Stimulated activated CD4-positive, alpha-beta T cell treated with anti-CD3 and anti-CD28 coated beads, Interleukin-1b, Interleukin-23, amount 100 ng/mL, for 48 hours (primary cell): Measurements from ENCODE around the gene CNTNAP4.

ENCODE experiments used
- DNase-seq: peaks from one replicate; pipeline ENCODE4 v3.0.0-alpha.2; 2020

CNTNAP4 gene

DNA sequence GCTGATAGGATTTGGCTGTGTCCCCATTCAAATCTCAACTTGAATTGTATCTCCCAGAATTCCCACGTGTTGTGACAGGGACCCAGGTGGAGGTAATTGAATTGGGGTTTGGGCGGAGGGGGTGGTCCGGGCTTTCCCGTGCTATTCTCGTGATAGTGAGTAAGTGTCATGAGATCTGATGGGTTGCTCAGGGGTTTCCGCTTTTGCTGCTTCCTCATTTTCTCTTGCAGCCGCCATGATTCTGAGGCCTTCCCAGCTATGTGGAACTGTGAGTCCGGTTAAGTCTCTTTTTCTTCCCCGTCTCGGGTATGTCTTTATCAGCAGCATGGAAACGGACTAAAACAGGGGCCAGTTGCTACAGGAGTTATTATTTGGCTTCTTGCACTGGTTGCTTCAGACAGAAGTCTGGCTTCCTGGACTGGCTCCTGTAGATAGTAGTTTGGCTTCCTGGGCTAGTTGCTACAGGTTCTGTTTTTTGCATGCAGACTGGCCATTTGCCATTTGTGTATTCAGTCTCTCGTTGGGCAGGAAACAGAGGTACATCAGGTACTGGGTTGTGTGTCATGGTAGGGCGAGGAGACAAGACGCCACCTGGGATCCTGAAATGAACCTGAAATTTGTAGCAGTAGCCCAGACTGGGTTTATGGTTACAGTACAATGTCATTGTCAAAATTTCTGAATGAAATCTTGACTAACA lies 32.6 kb downstream of the CNTNAP4 start:
- no peak for DNase-seq

DNA sequence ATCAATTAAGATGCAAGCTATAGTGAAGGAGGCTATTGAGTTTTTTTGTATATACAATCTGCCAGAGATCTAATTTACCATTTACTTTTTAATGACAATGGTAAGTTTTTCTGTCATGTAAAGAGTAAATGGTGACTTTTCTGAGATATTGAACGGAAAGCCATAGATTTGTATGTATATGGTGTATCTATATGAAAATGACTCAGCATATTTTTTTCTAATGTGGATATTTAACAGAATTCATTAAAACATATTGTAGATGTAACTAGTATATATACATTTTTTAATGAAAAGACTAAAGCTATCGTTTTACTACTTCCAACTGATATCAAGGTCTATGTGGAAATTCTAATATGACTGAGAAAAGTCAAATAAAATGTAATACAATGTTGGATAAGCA lies 34.1 kb downstream of the CNTNAP4 start:
- no peak for DNase-seq

GRCh38 chr16:76318565-76318964 lies 41.4 kb downstream of the CNTNAP4 start:
- no peak for DNase-seq

- no peak for DNase-seq
Measured at GRCh38 chr16:76329106-76329505, 51.9 kb downstream of the CNTNAP4 start.

DNA sequence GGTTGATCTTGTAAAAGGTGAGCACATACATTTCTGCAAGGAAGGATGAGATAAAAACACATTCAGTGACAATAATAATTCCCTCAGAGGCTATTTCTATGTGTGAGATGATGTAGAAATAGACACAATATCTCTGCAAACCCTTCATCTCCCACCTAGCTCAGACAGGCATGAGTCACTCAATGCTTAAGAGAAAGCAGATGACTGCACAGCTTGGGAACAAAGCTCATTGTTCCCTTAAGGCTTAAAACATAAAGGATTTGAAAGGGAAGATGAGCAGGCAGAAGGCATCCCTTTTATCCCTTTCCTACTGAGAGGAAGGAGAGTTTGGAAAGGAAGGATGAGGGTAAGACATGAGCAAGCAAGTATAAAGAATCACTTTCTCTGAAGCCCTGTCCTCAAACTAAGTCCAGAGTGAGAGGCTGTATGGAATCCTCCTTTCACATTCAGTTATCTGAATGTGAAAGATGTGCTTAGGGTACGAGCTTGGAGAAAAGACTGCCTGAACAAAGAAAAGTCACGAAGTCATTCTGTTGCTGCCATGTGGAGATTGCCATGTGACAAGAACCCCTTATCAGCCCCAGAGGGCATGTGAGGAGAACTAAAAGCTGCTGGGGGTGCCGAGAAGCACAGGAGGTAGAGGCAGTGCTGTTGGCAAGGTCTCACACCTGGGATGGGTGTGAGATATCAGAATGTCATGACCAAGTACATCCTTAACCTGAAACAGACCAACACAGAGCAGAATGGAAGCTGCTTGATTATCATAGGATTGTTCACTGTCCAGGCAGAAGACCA lies 58.2 kb downstream of the CNTNAP4 start:
- DNase-seq: no peak

DNA sequence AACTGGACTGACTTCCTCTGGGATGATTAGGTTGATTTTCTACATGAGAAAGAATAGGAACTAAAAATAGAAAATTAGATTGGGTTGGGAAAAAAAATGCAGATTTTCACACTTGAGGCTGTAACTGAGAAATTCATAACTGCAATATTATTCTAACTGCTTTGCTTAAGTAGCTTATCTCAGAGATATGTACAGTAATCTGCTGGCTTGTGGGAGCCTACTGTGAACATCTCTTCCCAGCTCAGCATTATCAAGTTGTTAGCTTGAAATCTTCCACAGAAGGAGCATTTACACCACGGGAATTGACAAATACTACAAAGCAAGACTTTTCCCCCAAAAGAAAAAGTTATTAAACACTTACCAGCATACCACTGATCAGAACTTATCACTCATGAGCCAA lies 58.9 kb downstream of the CNTNAP4 start:
- DNase-seq: no peak

- DNase-seq: no peak
Measured at GRCh38 chr16:76338472-76338871, 61.3 kb downstream of the CNTNAP4 start.

DNA sequence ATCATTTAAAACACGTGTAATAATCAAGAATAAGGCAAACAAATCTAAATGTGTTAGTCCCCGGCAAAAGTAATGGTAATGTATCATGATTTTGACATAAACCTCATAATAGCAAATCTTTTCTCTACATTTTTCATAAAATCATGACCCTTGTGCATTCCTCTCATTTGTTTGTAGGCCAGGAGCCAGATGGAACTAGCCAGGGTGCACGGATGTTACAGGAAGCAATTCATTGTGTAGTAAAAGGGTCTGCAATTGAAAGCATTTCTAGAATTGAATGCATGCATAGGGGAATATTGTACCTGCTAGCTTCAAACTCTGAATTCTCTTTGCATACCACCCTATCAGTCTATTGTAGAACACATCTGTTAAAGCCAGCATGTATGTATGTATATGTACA lies 66.6 kb downstream of the CNTNAP4 start:
- no peak for DNase-seq

DNA sequence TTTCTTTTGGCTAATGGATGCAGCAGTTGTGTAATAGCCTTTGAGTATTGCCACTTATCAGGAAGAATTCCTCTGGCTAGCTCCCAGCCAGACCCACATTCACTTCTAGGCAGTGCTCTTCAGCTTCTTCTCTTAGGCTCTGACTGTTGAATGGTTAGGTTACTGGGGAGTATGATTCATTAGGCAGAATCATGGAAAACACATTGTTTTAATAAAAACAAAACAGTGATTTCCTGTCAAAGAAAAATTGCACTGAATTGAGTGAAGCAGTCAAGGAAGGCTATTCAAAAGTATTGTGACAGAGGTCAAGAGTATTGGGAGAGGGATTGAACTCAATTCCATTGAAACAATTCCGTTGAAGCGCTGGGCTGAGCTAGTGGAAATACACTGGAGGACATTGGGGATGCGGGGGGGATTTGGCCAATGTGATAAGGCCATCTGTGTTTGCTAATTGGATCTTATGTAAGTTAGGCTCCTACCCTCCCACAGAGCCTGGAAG lies 68.0 kb downstream of the CNTNAP4 start:
- DNase-seq: no peak

DNA sequence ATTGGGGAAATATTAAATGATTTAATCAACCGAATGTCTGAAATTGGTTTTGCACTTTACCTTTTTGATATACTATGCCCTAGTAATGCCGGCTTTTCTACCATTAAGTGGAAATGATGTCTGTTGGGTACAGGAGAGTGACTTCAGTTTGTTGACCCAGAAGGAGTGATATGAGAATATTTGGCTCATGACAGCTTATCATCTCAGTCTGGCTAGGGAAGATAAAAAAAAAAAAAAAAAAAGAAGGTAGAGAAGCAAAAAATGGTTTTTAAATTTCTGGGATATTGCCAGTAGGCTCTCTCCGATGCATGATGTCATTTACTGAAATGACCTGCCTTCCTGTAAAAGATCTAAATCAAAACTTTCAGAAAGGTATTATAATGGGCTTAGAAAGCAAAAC lies 69.0 kb downstream of the CNTNAP4 start:
- no peak for DNase-seq

GRCh38 chr16:76351441-76351840 lies 74.2 kb downstream of the CNTNAP4 start:
- no peak for DNase-seq

- DNase-seq: no peak
Measured at GRCh38 chr16:76360404-76360803, 83.2 kb downstream of the CNTNAP4 start.

- no peak for DNase-seq
Measured at GRCh38 chr16:76370344-76370743, 93.1 kb downstream of the CNTNAP4 start.

DNA sequence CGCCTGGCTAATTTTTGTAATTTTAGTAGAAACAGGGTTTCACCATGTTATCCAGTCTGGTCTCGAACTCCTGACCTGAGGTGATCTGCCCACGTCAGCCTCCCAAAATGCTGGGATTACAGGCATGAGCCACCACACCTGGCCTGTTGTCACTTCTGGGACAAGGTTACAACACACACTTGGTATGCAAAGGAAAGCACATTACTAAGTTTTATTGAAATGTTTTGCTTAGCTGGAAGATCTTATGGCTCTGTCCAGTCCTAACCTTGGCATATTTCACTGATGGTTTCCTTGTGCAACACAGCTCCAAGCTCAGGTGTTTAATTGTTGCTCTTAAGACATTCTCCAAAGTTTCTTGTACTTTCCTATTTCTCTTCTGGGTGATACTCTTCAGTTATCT lies 94.2 kb downstream of the CNTNAP4 start:
- DNase-seq: no peak

GRCh38 chr16:76373998-76374397 lies 96.8 kb downstream of the CNTNAP4 start:
- DNase-seq: no peak

DNA sequence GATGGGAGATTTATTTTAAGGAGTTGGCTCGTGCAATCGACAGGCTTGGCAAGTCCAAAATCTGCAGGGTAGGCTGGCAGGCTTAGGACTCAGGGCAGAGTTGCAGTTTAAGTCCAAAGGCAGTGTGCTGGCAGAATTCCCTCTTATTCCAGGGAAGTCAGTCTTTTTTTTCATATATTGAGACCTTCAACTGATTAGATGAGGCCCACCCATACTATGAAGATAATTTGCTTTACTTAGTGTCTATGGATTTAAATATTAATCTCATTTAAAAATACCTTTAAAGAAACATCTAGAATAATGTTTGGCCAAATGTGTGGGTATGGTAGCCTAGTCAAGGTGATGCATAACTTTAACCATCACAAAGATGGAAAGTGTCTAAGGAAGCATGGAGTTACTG lies 99.8 kb downstream of the CNTNAP4 start:
- DNase-seq: no peak

DNA sequence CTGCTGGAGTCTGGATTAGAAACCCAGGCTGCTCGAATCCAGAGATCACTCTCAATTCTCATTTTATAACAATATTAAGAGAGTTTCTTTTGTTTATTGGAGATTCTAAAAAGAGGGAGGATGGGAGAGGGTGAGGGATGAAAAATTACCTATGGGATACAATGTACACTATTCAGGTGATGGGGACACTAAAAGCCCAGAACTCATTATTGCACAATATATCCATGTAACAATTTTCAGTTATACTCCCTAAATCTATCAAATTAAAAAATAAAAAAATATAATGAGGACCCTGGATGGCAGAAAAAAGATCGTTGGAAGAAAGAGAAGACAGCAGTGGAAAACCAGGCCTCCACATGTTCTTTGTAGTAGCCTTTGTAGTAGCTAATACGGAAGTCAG lies 100.8 kb downstream of the CNTNAP4 start:
- DNase-seq: no peak

DNA sequence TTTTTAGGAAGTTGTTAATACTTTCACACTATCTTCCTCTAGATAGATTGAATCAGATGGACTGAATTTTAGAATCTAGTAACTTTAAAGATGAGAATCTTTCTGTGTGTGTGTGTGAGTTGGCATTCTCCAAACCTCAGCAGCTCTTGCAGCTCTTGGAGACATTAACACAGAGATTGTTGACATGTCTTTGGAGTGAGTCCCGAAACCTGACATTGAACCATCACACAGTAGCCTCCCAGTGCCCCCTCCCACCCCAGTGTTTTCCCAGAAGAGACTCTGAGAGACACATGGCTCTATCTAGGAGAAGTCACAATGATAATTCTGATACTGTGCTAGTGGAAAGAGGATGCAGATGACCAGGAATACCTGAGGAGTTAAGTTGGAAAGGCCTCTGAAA lies 103.9 kb downstream of the CNTNAP4 start:
- no peak for DNase-seq

DNA sequence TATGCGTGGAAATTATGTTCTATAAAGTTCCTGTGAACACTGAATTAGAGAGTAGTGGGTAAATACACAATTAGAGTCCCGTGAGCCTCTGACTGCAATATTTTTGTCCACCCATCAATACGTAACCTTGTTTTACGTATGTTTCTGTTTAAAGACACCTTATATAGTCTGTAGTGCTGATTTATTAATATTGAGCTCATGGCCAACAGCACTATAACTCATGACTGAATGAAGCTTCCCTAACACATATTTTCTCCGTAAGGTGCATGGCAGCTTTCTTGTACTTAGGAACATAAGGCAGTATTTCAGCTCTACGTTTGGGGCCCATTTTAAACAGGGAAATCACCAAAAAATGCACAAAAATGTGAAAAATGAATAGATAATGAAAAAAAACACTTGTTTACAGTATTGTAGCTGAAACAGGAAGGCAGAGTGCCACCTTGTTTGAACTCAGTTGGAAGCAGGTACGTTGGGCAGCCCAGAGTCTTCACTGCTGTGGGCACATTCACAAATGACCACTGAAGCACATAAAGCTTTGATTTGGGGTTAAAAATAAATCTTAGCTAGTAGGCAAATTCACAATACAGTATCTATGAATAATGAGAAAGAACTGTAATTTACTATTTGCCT lies 108.5 kb downstream of the CNTNAP4 start:
- no peak for DNase-seq

DNA sequence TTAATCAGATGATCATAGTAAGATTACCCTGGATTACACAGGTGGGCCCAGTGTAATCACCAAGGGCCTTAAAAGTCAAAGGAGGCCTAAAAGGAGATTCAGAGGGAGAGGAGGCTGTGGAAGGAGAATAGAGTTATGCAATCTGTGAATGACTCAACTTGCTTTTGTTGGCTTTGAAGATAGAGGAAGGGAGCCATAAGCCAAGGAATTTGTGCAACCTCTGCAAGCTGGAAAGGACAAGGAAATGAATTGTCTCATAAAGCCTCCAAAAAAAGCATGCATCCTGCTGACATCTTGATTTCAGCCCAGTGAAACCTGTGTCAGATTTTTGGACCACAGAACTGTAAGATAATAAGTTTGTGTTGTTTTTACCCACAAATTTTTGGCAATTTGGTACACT lies 109.6 kb downstream of the CNTNAP4 start:
- DNase-seq: no peak

GRCh38 chr16:76387994-76388393 lies 110.8 kb downstream of the CNTNAP4 start:
- no peak for DNase-seq

GRCh38 chr16:76389126-76389525 lies 111.9 kb downstream of the CNTNAP4 start:
- DNase-seq: no peak

DNA sequence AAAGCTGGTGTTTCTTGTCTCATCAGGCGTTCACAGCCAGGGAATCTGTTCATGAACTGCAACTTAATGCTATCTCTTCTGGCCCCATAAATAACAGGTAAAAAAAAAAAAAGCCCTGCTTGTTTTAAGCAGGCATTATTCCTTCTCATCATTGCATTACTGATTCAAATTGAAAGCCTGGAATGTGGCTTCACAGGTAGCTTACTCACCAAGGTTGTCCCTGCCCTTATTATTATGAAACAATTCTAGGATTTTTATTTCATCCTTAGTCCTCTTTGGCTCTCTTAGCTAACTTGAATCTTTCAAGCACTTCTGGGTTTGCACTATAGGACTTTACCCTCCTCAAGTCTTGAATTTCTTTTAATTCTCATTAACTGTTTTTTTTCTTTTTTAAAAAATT lies 113.3 kb downstream of the CNTNAP4 start:
- no peak for DNase-seq

DNA sequence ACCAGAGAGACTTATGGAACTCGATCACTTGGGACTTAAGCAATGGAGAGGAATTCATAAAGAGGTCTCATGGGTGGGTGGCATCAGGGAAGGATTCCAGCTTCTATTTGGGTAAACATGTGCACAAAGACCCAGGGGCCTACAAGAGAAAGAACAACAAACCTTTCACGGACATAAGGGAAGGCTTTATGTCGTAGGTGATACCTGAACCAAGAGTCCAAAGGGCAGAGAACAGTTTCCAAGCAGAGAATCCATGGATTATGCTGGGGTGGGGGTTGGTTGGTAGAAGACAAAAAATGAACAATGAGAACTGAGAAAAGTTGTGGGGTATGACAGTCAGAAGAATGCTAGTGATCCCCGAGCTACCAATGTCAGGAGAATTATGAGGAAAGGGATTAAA lies 119.8 kb downstream of the CNTNAP4 start:
- no peak for DNase-seq
